NOMO-1 (cell line): ENCODE measurements around the gene GALNS.

ENCODE experiments used
- DNase-seq, 2 experiments: peaks; one replicate each; lab custom pipeline; 2025; ENCODE audit not compliant: unreplicated experiment in 2 of 2; lab: John Stamatoyannopoulos, UW

Gene GALNS

GRCh38 chr16:88859381-88860091 is 2.8 kb upstream of the GALNS start:
- no peak for DNase-seq

DNA sequence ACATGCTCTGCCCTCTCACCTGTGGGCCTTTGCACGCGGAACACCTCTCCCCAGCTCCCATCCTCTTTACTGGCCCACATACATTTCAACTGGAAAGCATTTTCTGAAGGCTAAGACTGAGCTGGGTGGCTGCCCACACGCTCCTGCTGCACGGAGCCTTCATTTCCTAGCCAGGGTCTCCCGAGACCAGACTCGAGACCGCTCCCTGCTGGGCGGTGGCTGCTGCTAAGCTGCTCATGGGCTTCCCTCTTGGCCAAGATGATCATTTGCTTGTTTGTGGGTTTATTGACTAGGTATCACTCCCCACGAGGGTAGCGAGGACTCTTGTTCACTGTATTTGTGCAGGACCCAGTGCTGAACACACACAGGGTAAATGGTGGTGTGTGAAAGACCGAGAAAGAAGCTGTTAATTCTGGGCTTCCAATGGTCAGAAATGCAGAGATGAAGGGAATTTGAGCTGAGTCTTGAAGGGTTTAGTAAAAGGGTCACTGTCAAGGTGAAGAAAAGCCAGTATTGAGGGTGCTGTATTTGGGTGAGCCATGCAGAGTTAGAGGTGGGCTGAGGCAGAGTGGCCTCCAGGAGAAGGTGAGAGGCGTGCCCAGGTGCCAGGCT is 1.1 kb upstream of the GALNS start:
- DNase-seq, result peak; percentile 79 to 83

DNA sequence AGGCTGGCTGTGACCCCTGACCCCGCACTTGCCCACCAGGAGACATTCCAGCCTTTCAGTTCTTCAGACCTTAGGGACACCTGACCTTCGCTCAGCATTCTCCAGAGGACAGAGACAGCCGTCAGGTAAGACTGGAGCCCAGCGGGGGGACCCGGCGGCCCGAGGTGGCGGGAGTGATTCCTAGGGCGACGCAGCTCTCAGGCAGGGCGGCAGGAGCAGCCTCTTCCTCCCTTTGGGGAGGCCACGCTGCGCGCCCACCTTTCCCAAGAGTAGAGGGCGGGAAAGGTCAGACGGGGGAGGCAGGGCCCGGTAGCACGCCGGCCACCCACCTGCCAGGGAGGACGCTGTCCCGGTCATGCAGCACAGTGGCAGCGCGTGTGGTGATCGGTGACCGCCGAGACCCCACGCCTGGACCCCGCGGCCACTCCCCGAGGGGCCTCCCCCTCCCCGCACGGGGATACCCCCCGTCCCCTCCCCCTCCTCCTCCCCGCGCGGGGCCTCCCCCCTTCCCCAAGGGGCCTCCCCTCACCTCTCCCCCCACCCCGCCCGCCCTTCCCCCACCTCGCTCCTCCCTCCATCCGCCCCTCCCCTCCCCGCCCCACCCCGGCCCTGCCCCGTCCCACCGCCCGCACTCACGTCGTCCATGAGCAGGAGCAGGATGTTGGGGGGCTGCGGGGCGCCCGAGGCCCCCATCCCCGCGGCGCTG is 472 bp downstream of the GALNS start:
- peak in 1 of 2 experiments; percentile 4 for DNase-seq

DNA sequence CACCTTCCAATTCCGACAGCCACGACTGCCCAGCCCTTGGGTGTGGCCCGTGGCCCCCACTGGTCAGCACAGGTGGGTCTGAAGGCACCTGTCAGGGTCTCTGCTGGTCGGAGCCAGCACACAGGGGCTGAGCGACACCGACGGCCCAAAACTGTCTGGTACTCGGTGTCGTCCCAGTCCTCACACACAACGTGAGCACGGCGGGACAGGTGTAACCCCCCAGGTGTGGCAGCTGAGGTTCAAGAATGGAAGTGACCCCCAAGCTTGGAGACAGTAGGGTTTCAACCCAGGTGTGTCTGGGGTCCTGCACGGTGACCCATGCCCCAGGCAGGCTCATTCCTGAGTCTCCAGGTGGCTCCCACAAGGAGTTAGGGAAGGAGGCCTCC is 1.0 kb downstream of the GALNS start:
- DNase-seq, result no peak

DNA sequence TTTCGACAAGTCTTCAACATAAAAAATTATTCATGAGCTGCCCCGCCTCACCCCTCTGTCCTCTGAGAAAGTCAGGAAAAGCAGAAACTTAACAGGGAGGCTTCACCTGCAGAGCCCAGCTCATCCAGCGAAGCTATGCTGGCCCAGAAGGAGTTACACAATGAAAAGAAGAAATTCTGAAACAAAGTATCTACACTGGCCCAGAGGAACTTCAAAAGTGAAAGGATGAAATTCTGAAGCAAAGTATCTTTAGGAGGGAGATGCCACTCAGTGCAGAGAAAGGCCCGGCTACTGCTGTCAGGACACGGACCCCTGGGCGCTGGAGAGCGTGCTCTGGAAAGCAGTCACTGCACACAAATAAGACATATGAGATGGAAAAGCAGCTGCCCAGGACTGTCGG is 1.6 kb downstream of the GALNS start:
- DNase-seq, result peak; percentile 17 to 60

DNA sequence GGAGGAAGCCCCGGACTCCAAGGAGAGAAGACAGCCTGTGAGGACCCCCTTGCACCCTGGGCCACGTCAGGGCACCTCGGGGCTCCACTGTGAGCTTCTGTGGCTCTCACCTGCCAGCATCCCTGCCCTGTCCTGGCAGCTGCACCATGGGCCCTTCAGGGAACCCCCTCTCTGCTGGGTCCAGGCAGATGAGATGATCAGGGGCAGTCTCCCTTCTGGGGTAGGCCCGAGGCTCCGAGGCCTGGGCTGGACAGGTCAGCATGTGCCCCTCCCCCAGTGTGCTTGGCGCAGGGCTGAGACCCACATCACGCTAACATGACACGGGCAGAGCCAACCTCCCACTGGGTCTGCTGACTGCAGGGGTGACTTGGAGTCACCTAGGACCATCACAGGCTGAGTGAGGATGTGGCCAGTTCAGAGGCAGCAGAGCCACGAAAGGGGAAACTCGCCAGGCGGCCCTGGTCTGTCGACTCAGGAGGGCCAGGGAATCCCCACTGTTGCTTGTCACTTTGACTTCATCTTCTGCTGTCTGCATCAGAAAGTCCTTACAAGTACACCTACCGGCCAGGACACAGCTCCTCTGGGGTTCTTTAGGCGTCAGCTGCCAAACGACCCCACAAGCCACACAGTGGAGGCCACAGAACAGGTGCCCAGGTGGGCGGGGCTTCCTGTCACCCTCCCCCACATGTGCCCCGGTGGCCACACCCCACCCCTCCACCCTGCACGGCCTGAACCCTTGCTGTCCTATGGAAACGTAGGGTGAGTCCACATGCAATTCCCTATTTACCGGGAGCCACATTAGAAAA is 2.2 kb downstream of the GALNS start:
- DNase-seq, result peak in 1 of 2 experiments; percentile 19

DNA sequence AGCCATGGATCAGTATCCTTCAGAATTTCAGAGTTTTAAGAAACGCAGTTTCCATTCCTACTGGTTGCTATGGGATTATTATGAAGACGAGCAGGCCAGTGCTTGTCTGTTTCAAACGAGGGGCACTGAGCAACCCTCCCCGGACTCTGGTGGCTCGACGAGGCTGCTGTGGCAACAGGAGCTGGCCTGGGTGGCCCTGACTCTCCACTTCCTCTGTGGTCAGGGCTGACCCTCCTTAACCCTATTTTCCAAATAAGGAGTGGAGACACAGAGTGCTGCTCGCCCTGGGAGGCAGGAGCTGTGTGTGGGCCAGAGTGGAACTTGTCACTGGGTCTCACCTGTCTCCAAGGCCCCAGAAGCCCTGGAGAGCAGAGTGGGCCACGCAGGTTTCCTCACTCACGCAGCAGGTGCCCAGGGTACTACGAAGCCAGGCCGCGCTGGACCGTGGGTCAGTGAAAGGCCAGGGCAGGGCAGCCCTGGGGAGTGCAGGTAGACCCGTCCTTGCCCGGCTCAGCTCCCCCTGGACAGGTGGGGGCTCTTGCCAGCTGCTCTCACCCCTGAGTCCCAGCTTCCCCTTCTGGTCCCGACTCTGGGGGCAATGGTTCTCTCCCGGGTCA is 3.3 kb downstream of the GALNS start:
- DNase-seq, result no peak

DNA sequence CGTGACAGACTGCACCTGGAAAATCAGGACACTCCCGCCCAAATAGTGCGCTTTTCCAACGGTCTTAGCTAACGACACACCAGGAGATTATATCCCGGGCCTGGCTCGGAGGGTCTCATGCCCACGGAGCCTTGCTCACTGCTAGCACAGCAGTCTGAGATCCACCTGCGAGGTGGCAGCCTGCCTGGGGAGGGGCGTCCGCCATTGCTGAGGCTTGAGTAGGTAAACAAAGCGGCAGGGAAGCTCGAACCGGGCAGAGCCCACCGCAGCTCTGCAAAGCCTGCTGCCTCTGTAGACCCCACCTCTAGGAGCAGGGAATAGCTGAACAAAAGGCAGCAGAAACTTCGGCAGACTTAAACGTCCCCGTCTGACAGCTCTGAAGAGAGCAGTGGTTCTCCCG is 5.1 kb downstream of the GALNS start:
- no peak for DNase-seq

- no peak for DNase-seq
Measured at GRCh38 chr16:88850531-88851199, 6.1 kb downstream of the GALNS start.

DNA sequence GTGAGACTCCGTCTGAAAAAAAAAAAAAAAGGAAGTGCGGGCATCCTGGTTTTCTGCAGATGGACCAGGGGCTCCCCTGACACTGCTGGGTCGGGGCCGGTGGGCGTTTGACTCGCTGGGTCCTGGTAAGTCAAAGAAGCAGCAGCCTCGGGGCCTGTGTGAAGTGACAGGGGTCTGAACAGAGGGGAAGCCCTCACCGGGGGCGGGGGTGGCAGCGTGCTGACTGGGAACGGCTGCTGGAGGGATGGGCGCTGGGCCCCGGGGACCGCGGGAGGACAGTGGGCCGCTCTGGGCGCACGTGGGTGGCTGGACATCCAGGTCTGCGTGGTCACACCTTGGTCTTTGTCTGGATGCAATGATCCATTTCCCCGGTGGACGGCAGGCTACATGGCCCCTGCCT is 8.2 kb downstream of the GALNS start:
- DNase-seq, result no peak

GRCh38 chr16:88847654-88848053 is 9.1 kb downstream of the GALNS start:
- no peak for DNase-seq

DNA sequence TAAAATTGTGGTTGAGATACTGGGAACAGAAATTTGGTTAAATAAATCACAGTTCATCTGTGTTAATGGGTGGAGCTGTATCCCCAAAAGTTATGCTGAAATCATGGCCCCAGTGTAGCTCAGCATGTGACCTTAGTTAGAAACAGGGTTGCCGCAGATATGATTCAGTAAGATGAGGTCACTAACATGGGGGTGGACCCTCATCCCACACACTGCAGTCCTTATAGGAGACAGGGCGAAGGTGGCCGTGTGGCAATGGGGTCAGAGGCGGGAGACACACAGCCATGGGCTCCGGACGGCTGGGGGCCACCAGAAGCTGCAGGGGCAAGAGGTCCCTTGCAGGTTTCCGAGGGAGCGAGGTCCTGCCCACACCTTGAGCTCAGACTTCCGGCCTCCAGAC is 10.7 kb downstream of the GALNS start:
- DNase-seq, result no peak

DNA sequence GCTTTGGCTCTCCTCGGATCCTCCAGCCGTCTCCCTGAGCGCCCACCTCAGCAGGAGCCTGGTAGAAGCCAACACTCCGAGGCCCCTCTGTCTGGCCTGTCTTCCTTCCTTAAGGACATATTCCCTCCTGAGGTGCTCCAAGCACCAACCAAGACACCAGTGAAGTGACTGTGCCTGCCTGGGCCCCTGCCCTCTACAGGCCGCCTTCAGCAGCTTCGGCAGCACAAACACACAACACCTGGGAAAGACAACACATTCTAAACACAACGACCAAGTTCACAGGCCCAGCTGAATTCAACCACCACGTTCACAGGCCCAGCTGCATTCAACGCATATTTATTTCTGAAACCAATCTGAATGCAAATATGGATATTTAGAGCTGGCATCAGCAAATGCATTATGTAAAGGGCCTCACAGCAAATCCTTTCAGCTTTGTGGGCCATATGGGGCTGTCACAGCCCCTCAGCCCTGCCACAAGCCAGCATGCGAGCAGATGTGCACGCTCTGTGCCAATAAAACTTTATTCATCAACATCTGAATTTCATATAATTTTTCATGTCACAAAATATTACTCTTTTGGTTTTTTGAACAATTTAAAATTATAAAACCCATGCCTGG is 12.2 kb downstream of the GALNS start:
- no peak for DNase-seq

DNA sequence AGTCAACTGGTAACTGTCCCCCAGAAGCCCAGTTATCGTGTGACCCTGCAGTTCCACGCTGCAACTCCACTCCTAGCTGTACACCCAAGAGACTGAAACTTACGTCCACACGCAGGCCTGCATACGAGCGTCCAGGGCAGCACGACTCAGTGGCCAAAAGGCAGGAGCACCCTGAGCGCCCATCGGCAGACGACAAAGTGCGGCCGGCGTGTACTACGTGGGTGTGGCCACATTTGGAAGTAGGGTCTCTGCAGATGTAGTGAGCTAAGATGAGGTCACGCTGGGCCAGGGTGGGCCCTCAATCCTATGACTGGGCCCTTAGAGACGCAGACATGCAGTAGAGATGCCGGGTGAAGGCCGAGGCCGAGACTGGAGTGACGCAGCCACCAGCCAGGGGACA is 13.5 kb downstream of the GALNS start:
- no peak for DNase-seq

- no peak for DNase-seq
Measured at GRCh38 chr16:88842806-88843205, 13.9 kb downstream of the GALNS start.

GRCh38 chr16:88842308-88842756 is 14.4 kb downstream of the GALNS start:
- no peak for DNase-seq

DNA sequence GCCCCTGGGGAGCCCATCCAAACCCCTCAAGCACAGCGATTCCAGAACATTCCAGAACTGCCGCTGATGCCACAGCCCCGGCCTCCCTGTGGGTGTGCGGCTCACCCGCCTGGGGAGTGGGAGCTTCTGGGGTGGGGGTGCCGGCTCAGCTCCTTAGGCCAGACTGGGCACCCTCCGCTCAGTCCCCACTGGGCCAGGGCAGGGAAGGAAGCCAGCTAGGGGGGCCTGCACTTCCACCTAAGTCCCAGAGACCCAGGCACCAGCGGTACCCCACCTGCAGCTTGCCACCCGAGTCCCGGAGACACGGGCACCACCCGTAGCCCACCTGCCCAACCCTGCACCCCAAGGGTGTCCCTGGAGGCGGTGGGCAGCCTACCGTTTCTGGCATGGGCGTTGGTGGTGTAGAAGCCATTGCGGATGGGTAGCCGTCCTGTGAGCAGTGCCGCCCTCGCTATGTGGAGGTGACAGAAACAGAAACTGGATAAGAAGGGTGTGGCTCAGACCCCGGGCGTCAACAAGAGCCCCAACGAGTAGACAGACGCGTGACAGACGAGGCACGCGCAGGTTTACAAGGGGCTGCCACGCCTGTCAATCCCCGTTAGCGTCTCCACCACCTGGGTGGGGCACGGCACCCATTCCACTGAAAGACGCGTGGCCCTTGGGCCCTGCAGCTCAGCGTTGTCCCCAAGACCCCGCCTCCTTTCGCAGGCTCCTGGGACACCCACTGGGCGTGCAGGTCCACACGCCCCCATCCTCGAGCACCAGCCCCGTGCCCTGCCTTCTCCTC is 15.0 kb downstream of the GALNS start:
- DNase-seq, result no peak

DNA sequence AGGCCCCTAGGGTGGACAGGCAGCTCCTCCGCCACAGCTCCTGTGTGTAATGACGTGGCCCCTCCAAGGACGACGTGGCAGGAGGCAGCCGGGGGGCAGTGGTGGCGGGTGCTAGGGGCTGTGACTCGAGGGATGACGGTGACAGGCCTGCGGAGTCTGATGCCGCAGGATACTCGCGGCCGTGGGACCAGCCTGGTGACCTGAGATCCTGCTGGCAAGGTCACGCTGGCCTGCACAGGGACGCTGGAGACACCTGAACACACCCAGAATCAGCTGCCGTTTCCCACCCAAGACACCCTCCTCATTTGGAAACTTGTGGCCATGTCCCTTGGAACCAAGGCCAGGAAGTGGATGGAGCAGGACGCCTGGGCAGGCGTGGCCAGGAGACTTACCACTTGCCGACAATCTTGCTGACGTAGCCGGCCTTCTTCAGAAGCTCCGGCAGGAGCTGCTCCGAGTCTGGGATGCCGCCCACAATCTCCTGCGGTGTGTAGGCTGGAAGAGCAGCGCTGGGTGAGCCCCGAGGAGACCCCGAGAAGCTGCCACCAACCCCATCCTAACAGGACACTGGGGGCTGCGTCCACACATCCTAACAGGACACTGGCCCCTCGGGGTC is 16.0 kb downstream of the GALNS start:
- DNase-seq, result no peak
